ENCODE measurements around the gene ERV3-1. TPM values are rescaled to one million over a fixed set of nuclear protein-coding genes. Genes with fewer than 3 reads are reported as not detected.

ERV3-1 gene, protein sequence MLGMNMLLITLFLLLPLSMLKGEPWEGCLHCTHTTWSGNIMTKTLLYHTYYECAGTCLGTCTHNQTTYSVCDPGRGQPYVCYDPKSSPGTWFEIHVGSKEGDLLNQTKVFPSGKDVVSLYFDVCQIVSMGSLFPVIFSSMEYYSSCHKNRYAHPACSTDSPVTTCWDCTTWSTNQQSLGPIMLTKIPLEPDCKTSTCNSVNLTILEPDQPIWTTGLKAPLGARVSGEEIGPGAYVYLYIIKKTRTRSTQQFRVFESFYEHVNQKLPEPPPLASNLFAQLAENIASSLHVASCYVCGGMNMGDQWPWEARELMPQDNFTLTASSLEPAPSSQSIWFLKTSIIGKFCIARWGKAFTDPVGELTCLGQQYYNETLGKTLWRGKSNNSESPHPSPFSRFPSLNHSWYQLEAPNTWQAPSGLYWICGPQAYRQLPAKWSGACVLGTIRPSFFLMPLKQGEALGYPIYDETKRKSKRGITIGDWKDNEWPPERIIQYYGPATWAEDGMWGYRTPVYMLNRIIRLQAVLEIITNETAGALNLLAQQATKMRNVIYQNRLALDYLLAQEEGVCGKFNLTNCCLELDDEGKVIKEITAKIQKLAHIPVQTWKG
- 57.8 and 96.0 TPM in 2 replicates for total RNA-seq

GRCh38 chr7:65006094-65006992 lies at the start of gene ERV3-1:
TSS of gene ERV3-1 (minus strand) at chr7:65006687. CDS start at chr7:64993026, 13,661 bp downstream.

DNA sequence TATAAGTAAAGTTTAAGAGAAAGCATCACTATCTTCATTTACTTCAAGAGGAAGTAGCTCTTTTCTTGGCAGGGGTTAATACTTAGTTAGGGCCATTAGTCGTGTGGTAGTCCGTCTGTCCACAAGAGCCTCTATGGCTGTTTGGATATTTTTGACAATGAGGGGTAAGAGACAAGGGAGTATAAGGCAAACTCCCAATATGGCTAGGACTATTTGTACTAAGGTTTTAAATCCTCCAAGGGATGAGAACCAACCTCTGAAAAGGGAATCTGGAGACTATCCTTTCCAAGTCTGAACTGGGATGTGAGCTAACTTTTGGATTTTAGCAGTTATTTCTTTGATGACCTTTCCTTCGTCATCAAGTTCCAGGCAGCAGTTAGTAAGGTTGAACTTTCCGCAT lies 15.6 kb downstream of the ERV3-1 start, which contains the start of gene ZNF117:
TSS of gene ZNF117 (minus strand) at position 101 of the 400 bp plus-strand sequence.

Small RNAs within 50 kb of the gene (small RNA-seq; reads per million reads assigned to genes)
- gene RNU6-1229P: not detected

Other genes with a start within 250 kb of the ERV3-1 start
- 6.0 and 6.2 TPM in 2 replicates for gene ZNF138, start 212.3 kb downstream of the ERV3-1 start, total RNA-seq
- gene ZNF273, start 103.4 kb downstream of the ERV3-1 start, total RNA-seq: 3.6 and 5.6 TPM in 2 replicates
- 18.5 and 32.7 TPM in 2 replicates for gene ZNF117, start 15.7 kb downstream of the ERV3-1 start, total RNA-seq